ENCODE measurements around the gene CIAO2B.
"Not testable (repeated sequence)": the region's sequence is repeated elsewhere in the genome, so short reads cannot be mapped to it uniquely, and the experiment has no call there.

CIAO2B gene

GRCh38 chr16:66958857-66959703 is 24.9 kb upstream of the CIAO2B start:
- TF ChIP-seq TSHZ2 (CRISPR knock-in tag; IDR thresholded peaks at IDR 0.05): no peak
- TF ChIP-seq ZFP30 (CRISPR knock-in tag; IDR thresholded peaks at IDR 0.05): no peak
- TF ChIP-seq ARNTL (CRISPR knock-in tag; IDR thresholded peaks at IDR 0.05; ENCODE audit: borderline replicate concordance, low read depth): no peak
- TF ChIP-seq, protein P1, sequence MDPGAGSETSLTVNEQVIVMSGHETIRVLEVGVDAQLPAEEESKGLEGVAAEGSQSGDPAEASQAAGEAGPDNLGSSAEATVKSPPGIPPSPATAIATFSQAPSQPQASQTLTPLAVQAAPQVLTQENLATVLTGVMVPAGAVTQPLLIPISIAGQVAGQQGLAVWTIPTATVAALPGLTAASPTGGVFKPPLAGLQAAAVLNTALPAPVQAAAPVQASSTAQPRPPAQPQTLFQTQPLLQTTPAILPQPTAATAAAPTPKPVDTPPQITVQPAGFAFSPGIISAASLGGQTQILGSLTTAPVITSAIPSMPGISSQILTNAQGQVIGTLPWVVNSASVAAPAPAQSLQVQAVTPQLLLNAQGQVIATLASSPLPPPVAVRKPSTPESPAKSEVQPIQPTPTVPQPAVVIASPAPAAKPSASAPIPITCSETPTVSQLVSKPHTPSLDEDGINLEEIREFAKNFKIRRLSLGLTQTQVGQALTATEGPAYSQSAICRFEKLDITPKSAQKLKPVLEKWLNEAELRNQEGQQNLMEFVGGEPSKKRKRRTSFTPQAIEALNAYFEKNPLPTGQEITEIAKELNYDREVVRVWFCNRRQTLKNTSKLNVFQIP (CRISPR knock-in tag; IDR thresholded peaks at IDR 0.05; ENCODE audit: borderline replicate concordance, low read depth): no peak
- no peak for TF ChIP-seq TCF4 (CRISPR knock-in tag; IDR thresholded peaks at IDR 0.05; ENCODE audit: borderline replicate concordance)
- no peak for TF ChIP-seq GLIS3 (CRISPR knock-in tag; IDR thresholded peaks at IDR 0.05)
- TF ChIP-seq, protein P2, sequence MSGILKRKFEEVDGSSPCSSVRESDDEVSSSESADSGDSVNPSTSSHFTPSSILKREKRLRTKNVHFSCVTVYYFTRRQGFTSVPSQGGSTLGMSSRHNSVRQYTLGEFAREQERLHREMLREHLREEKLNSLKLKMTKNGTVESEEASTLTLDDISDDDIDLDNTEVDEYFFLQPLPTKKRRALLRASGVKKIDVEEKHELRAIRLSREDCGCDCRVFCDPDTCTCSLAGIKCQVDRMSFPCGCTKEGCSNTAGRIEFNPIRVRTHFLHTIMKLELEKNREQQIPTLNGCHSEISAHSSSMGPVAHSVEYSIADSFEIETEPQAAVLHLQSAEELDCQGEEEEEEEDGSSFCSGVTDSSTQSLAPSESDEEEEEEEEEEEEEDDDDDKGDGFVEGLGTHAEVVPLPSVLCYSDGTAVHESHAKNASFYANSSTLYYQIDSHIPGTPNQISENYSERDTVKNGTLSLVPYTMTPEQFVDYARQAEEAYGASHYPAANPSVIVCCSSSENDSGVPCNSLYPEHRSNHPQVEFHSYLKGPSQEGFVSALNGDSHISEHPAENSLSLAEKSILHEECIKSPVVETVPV (CRISPR knock-in tag; IDR thresholded peaks at IDR 0.05): no peak
- TF ChIP-seq PPARA (CRISPR knock-in tag; IDR thresholded peaks at IDR 0.05; ENCODE audit: borderline replicate concordance): no peak
- no peak for TF ChIP-seq ESRRG (CRISPR knock-in tag; IDR thresholded peaks at IDR 0.05)
- TF ChIP-seq ZNF70 (CRISPR knock-in tag; IDR thresholded peaks at IDR 0.05): no peak
- no peak for TF ChIP-seq RARB (CRISPR knock-in tag; IDR thresholded peaks at IDR 0.05)
- no peak for TF ChIP-seq BACH2 (CRISPR knock-in tag; IDR thresholded peaks at IDR 0.05; ENCODE audit: borderline replicate concordance)
- no peak for TF ChIP-seq PATZ1 (CRISPR knock-in tag; IDR thresholded peaks at IDR 0.05; ENCODE audit: borderline replicate concordance)
- no peak for ATAC-seq

- ATAC-seq: not testable (repeated sequence)
Observed at GRCh38 chr16:66956154-66956457, 21.9 kb upstream of the CIAO2B start.

DNA sequence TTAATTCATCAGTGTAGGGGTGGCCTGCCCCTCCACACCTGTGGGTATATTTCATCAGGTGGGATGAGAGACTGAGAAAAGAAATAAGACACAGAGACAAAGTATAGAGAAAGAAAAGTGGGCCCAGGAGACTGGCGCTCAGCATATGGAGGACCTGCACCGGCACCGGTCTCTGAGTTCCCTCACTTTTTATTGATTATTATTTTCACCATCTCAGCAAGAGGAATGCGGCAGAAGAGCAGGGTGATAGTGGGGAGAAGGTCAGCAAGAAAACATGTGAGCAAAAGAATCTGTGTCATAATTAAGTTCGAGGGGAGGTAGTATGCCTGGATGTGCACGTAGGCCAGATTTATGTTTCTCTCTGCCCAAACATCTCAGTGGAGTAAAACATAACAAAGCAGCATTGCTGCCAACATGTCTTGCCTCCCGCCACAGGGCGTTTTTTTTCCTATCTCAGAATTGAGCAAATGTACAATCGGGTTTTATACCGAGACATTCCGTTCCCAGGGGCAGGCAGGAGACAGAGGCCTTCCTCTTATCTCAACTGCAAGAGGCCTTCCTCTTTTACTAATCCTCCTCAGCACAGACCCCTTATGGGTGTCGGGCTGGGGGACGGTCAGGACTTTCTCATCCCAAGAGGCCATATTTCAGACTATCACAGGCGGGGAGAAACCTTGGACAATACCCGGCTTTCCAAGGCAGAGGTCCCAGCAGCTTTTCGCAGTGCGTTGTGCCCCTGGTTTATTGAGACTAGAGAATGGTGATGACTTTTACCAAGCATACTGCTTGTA is 21.4 kb upstream of the CIAO2B start:
- ATAC-seq: not testable (repeated sequence)

- no peak for TF ChIP-seq ARNTL (CRISPR knock-in tag; IDR thresholded peaks at IDR 0.05; ENCODE audit: borderline replicate concordance, low read depth)
- peak; percentile 98 for ATAC-seq
Observed at GRCh38 chr16:66954097-66954659, 20.0 kb upstream of the CIAO2B start.

DNA sequence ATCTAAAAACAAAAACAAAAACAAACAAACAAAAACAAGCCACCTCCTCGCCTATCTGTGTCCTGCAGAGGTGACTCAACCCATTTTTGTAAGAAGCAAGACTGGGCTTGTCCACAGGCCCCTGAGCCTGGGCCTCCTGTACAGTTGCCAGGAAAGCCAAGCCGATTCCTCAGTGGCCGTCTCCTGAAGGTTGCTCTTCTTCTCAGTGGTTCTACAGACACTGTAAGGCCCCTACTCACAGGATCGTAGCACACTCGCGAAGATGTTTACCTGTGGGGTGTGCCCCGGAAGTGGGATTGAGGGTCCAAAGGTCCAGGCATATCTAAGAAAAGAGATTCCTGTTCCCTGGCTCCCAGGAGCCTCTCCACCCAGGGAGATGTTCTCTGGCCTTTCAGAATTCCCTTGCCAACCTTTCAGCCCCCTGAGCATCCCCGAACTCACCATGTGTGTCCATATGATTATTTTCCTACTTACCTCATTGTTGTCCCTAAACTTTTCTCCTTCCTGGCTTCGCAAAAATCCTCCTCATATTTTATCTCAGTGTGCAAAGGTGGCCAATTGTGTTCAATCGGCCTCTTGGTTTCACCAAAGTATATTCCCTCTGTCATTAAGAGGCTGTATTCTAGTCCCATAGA is 19.4 kb upstream of the CIAO2B start:
- ATAC-seq: peak; percentile 34
- TF ChIP-seq ARNTL (CRISPR knock-in tag; IDR thresholded peaks at IDR 0.05; ENCODE audit: borderline replicate concordance, low read depth): no peak
- TF ChIP-seq ZC3H10 (CRISPR knock-in tag; IDR thresholded peaks at IDR 0.05): no peak
- TF ChIP-seq GLIS3 (CRISPR knock-in tag; IDR thresholded peaks at IDR 0.05): no peak
- no peak for TF ChIP-seq SNAI2 (CRISPR knock-in tag; IDR thresholded peaks at IDR 0.05)
- TF ChIP-seq ZFP3 (CRISPR knock-in tag; IDR thresholded peaks at IDR 0.05): no peak
- no peak for TF ChIP-seq ZNF565 (CRISPR knock-in tag; conservative IDR thresholded peaks at IDR 0.05; ENCODE audit: low read depth)
- TF ChIP-seq, protein P2 (CRISPR knock-in tag; IDR thresholded peaks at IDR 0.05): no peak
- TF ChIP-seq CREB5 (CRISPR knock-in tag; IDR thresholded peaks at IDR 0.05; ENCODE audit: low read depth): no peak
- no peak for TF ChIP-seq OSR1 (CRISPR knock-in tag; IDR thresholded peaks at IDR 0.05)
- TF ChIP-seq ZNF70 (CRISPR knock-in tag; IDR thresholded peaks at IDR 0.05): no peak
- TF ChIP-seq ZFP30 (CRISPR knock-in tag; IDR thresholded peaks at IDR 0.05): no peak
- no peak for TF ChIP-seq ESRRG (CRISPR knock-in tag; IDR thresholded peaks at IDR 0.05)
- no peak for TF ChIP-seq RARB (CRISPR knock-in tag; IDR thresholded peaks at IDR 0.05)
- TF ChIP-seq TCF4 (CRISPR knock-in tag; IDR thresholded peaks at IDR 0.05; ENCODE audit: borderline replicate concordance): no peak
- no peak for TF ChIP-seq PPARA (CRISPR knock-in tag; IDR thresholded peaks at IDR 0.05; ENCODE audit: borderline replicate concordance)
